IMR-90 (cell line): Measurements from ENCODE around the gene NUB1. TPM values are rescaled to one million over a fixed set of nuclear protein-coding genes. Genes with fewer than 3 reads are reported as not detected.

Experiments used
- ATAC-seq: fragments of 200-7000 bp; cut with Tn5 transposase; 2 replicates; pipeline ENCODE4 v1.9.1; 2020; ENCODE audit warnings: low read depth, mild to moderate bottlenecking, moderate library complexity
- BruUV-seq: library from RNA; stranded (reverse); fragments of 400-500 nt; replicated peaks from 2 replicates; lab custom pipeline; 2021; lab: Mats Ljungman, UMichigan
- CTCF ChIA-PET: fragments of 300-600 bp; formaldehyde crosslinking; extraction: SDS; loops from one replicate; lab custom pipeline; 2021; ENCODE audit warnings: antibody characterized with exemption; lab: Yijun Ruan, JAX
- POLR2A ChIA-PET: fragments of 300-600 bp; sonication (Branson Sonifier 250); formaldehyde crosslinking; loops from one replicate; lab custom pipeline; 2022; ENCODE audit warnings: antibody characterized with exemption; ENCODE audit not compliant: unreplicated experiment; lab: Charles Lee
- DNase-seq: peaks from one replicate; pipeline ENCODE4 v3.0.0; 2013
- H2AFZ ChIP-seq: replicated peaks from 2 replicates; pipeline ENCODE3; 2013; ENCODE audit warnings: low read length, mild to moderate bottlenecking; ENCODE audit not compliant: poor library complexity
- H2AK5ac ChIP-seq: 2 replicates; pipeline ENCODE4 v1.6.1; 2013; ENCODE audit warnings: low read depth, low read length, inconsistent platforms
- H2AK9ac ChIP-seq: replicated peaks from 2 replicates; pipeline ENCODE3; 2013; ENCODE audit warnings: mild to moderate bottlenecking, low read depth, low read length, moderate library complexity; ENCODE audit not compliant: poor library complexity
- H2BK120ac ChIP-seq: 2 replicates; pipeline ENCODE4 v1.6.1; 2013; ENCODE audit warnings: low read depth, low read length, inconsistent platforms
- H2BK15ac ChIP-seq: 3 replicates; pipeline ENCODE4 v1.6.1; 2013; ENCODE audit warnings: low read depth, low read length, inconsistent platforms
- H2BK20ac ChIP-seq: 2 replicates; pipeline ENCODE4 v1.6.1; 2013; ENCODE audit warnings: low read depth, mild to moderate bottlenecking, inconsistent platforms, low read length, moderate library complexity
- H2BK5ac ChIP-seq: 2 replicates; pipeline ENCODE4 v1.6.1; 2013; ENCODE audit warnings: mild to moderate bottlenecking, low read depth, low read length, inconsistent platforms; ENCODE audit not compliant: poor library complexity, severe bottlenecking
- H3K14ac ChIP-seq: replicated peaks from 2 replicates; pipeline ENCODE4 v1.6.1; 2013; ENCODE audit warnings: low read depth, low read length, inconsistent platforms
- H3K18ac ChIP-seq: 2 replicates; pipeline ENCODE4 v1.6.1; 2013; ENCODE audit warnings: low read depth, low read length, control low read depth
- H3K23ac ChIP-seq: 2 replicates; pipeline ENCODE4 v1.6.1; 2013; ENCODE audit warnings: low read depth, low read length, inconsistent platforms
- H3K27ac ChIP-seq: 2 replicates; pipeline ENCODE4 v1.5.1; 2013; ENCODE audit warnings: mild to moderate bottlenecking, control low read depth, low read length; ENCODE audit not compliant: insufficient read depth
- H3K27me3 ChIP-seq: 2 replicates; pipeline ENCODE4 v1.6.1; 2013; ENCODE audit warnings: low read length; ENCODE audit not compliant: control insufficient read depth, insufficient read depth
- H3K36me3 ChIP-seq: 2 replicates; pipeline ENCODE4 v1.6.1; 2013; ENCODE audit warnings: low read length, mixed read lengths; ENCODE audit not compliant: control insufficient read depth, insufficient read depth
- H3K4ac ChIP-seq: 2 replicates; pipeline ENCODE4 v1.6.1; 2013; ENCODE audit warnings: low read depth, low read length, inconsistent platforms
- H3K4me1 ChIP-seq: 2 replicates; pipeline ENCODE4 v1.6.1; 2013; ENCODE audit warnings: low read length, mixed read lengths; ENCODE audit not compliant: control insufficient read depth, insufficient read depth
- H3K4me2 ChIP-seq: 2 replicates; pipeline ENCODE4 v1.6.1; 2013; ENCODE audit warnings: low read depth, mild to moderate bottlenecking, control low read depth, low read length, moderate library complexity
- H3K4me3 ChIP-seq: 2 replicates; pipeline ENCODE4 v1.5.1; 2013; ENCODE audit warnings: low read depth, mild to moderate bottlenecking, control low read depth, low read length, moderate library complexity; ENCODE audit not compliant: insufficient read depth
- H3K56ac ChIP-seq: 2 replicates; pipeline ENCODE4 v1.6.1; 2013; ENCODE audit warnings: low read length, inconsistent platforms; ENCODE audit not compliant: insufficient read depth; ENCODE audit errors: extremely low read depth
- H3K79me1 ChIP-seq, 2 experiments: 2 replicates each; pipeline ENCODE4 v1.6.1; 2013; ENCODE audit warnings: low read length in 2 of 2, inconsistent platforms in 1 of 2, low read depth in 1 of 2
- H3K9ac ChIP-seq: 2 replicates; pipeline ENCODE4 v1.6.1; 2013; ENCODE audit warnings: low read depth, low read length, control low read depth
- H3K9me1 ChIP-seq: 2 replicates; pipeline ENCODE4 v1.6.1; 2013; ENCODE audit warnings: low read length, inconsistent platforms; ENCODE audit not compliant: insufficient read depth
- H3K9me3 ChIP-seq: 2 replicates; pipeline ENCODE4 v1.6.1; 2013; ENCODE audit warnings: low read length; ENCODE audit not compliant: control insufficient read depth, insufficient read depth
- H4K20me1 ChIP-seq: 2 replicates; pipeline ENCODE4 v1.6.1; 2013; ENCODE audit warnings: low read length, inconsistent platforms; ENCODE audit not compliant: insufficient read depth
- H4K5ac ChIP-seq: 2 replicates; pipeline ENCODE4 v1.6.1; 2013; ENCODE audit warnings: mild to moderate bottlenecking, low read depth, low read length, control low read depth
- H4K8ac ChIP-seq, 2 experiments: 2 replicates each; pipeline ENCODE4 v1.6.1; 2013; ENCODE audit warnings: low read depth in 2 of 2, low read length in 2 of 2, control low read depth in 1 of 2, inconsistent platforms in 1 of 2
- H4K91ac ChIP-seq: 2 replicates; pipeline ENCODE4 v1.6.1; 2013; ENCODE audit warnings: low read depth, low read length, inconsistent platforms; ENCODE audit not compliant: insufficient read depth
- CEBPB ChIP-seq: IDR thresholded peaks from 2 replicates; pipeline ENCODE4 v1.6.1; 2012; ENCODE audit warnings: low read depth, low read length, improper control_type of control experiment
- CHD1 ChIP-seq: IDR thresholded peaks from 2 replicates; pipeline ENCODE4 v1.6.1; 2012; ENCODE audit warnings: low read depth, low read length, improper control_type of control experiment
- CTCF ChIP-seq: conservative IDR thresholded peaks from 2 replicates; pipeline ENCODE4 v1.5.1; 2012; ENCODE audit warnings: mild to moderate bottlenecking, low read depth, low read length, improper control_type of control experiment
- ELK1 ChIP-seq: fragments of 150-350 bp; IDR thresholded peaks from 2 replicates; pipeline ENCODE4 v1.6.1; 2016; ENCODE audit warnings: low read depth, mild to moderate bottlenecking, low read length, moderate library complexity, borderline replicate concordance
- FOS ChIP-seq: fragments of 150-350 bp; IDR thresholded peaks from 2 replicates; pipeline ENCODE4 v1.6.1; 2016; ENCODE audit warnings: low read depth, low read length
- MAFK ChIP-seq: IDR thresholded peaks from 2 replicates; pipeline ENCODE4 v1.6.1; 2012; ENCODE audit warnings: low read depth, low read length, improper control_type of control experiment
- MAZ ChIP-seq: IDR thresholded peaks from 2 replicates; pipeline ENCODE4 v1.6.1; 2012; ENCODE audit warnings: low read depth, mild to moderate bottlenecking, low read length, improper control_type of control experiment, moderate library complexity, borderline replicate concordance
- MXI1 ChIP-seq: IDR thresholded peaks from 2 replicates; pipeline ENCODE4 v1.6.1; 2012; ENCODE audit warnings: low read depth, mild to moderate bottlenecking, low read length, moderate library complexity, borderline replicate concordance
- POLR2A ChIP-seq: IDR thresholded peaks from 2 replicates; pipeline ENCODE4 v1.6.1; 2012; ENCODE audit warnings: mild to moderate bottlenecking, low read depth, low read length
- RAD21 ChIP-seq: IDR thresholded peaks from 2 replicates; pipeline ENCODE4 v1.6.1; 2012; ENCODE audit warnings: low read length, improper control_type of control experiment
- RFX5 ChIP-seq: IDR thresholded peaks from 2 replicates; pipeline ENCODE4 v1.8.0; 2012; ENCODE audit warnings: low read depth, mild to moderate bottlenecking, low read length, moderate library complexity
- SMC3 ChIP-seq: fragments of 150-350 bp; IDR thresholded peaks from 2 replicates; pipeline ENCODE4 v1.6.1; 2016; ENCODE audit warnings: low read depth, mild to moderate bottlenecking, antibody characterized with exemption, low read length, moderate library complexity
- USF2 ChIP-seq: fragments of 150-350 bp; IDR thresholded peaks from 2 replicates; pipeline ENCODE4 v1.6.1; 2017; ENCODE audit warnings: mild to moderate bottlenecking, antibody characterized with exemption, low read length, low read depth
- WGBS, 2 experiments: methylation state at CpG; one replicate each; pipeline versions ENCODE4 v1.1.5 to v1.1.7; 2013; ENCODE audit warnings: missing lambda C conversion rate in 2 of 2; ENCODE audit not compliant: insufficient read length in 1 of 2; ENCODE audit errors: extremely low coverage in 2 of 2; 5-methylcytosine and 5-hydroxymethylcytosine counted together
- dilution Hi-C: fragments of 300-500 bp; cut with HindIII; formaldehyde crosslinking; loops from one replicate; pipeline ENCODE4 v1.14.3; 2018; ENCODE audit warnings: low sequenced_read_pairs; ENCODE audit not compliant: unreplicated experiment
- in situ Hi-C: fragments of 300-500 bp; cut with MboI; formaldehyde crosslinking; loops from 3 replicates; pipeline ENCODE4 v1.14.3; 2019; ENCODE audit warnings: low sequenced_read_pairs, inconsistent platforms, mixed read lengths
- intact Hi-C: fragments of 100-400 bp; cut with micrococcal nuclease; formaldehyde crosslinking; loops from 2 replicates; pipeline ENCODE4 v1.10.0; 2022
- polyA plus RNA-seq, 3 experiments: library from polyadenylated mRNA; depleted of rRNA; stranded (reverse); fragments of >200 nt; gene quantifications; 2 replicates each; pipeline ENCODE4 v1.2.3, GENCODE V29; 2012; ENCODE audit warnings: low replicate concordance in 1 of 3
- total RNA-seq: library from RNA; depleted of rRNA; stranded (reverse); fragments of >200 nt; gene quantifications from 2 replicates; pipeline ENCODE4 v1.2.3, GENCODE V29; 2012

Gene NUB1
- total and polyA plus RNA-seq, 2 of the 4 experiments (the other 2 are of a cell fraction), result 20.1 to 29.7 TPM

- no CpG with 5 or more reads among the region's 5 CpGs for WGBS, 2 experiments
- TF ChIP-seq RAD21 (no peak), CEBPB (no peak), ELK1 (no peak), RFX5 (no peak), CTCF (no peak), SMC3 (no peak), MXI1 (no peak), CHD1 (no peak), FOS (no peak), MAFK (no peak), MAZ (no peak), POLR2A (no peak), USF2 (no peak)
- DNase-seq, result peak; percentile 12
- no peaks in the 10 kb centered on the region for H4K20me1 ChIP-seq
- no peak overlapping the region for H3K23ac ChIP-seq
- no peak overlapping the region for H2AK5ac ChIP-seq
- H3K9me1 ChIP-seq, result no peaks in the 10 kb centered on the region
- no peak overlapping the region for H3K4me2 ChIP-seq
- H4K91ac ChIP-seq, result no peak overlapping the region
- ChIA-PET CTCF (no interaction called here), POLR2A (no interaction called here)
- no peak overlapping the region for H2BK5ac ChIP-seq
- H3K56ac ChIP-seq, result no peak overlapping the region
- no peak overlapping the region for H3K14ac ChIP-seq
- H3K9me3 ChIP-seq, result peaks cover 22% of the 10 kb centered on the region
- no peak overlapping the region for H3K4ac ChIP-seq
- peaks cover 10% of the 10 kb centered on the region for H3K27me3 ChIP-seq
- in situ Hi-C loops (no loop called here), dilution Hi-C loops (no loop called here), intact Hi-C loops (no loop called here)
- no peak overlapping the region for H4K8ac ChIP-seq
- H3K36me3 ChIP-seq, result no peaks in the 10 kb centered on the region
- no peak overlapping the region for H3K4me3 ChIP-seq
- peaks cover 3% of the 10 kb centered on the region for H3K4me1 ChIP-seq
- H4K5ac ChIP-seq, result no peak overlapping the region
- no peak overlapping the region for H2BK20ac ChIP-seq
- no peak overlapping the region for H2AK9ac ChIP-seq
- no peak overlapping the region for H3K9ac ChIP-seq
- no TSS peak for BruUV-seq
- no peak overlapping the region for H3K27ac ChIP-seq
- H3K79me1 ChIP-seq, result no peaks in the 10 kb centered on the region
- no peak overlapping the region for H2BK15ac ChIP-seq
- ATAC-seq, result no peak
- H2AFZ ChIP-seq, result no peak overlapping the region
- no peak overlapping the region for H3K18ac ChIP-seq
- H2BK120ac ChIP-seq, result no peak overlapping the region
Observed at GRCh38 chr7:151420144-151420543, 78.5 kb downstream of the NUB1 start.
